ENCODE results near the gene ATP2B1.
A peak's percentile ranks its signal among the peaks of the same experiment; 100 is the strongest.

Gene ATP2B1

DNA sequence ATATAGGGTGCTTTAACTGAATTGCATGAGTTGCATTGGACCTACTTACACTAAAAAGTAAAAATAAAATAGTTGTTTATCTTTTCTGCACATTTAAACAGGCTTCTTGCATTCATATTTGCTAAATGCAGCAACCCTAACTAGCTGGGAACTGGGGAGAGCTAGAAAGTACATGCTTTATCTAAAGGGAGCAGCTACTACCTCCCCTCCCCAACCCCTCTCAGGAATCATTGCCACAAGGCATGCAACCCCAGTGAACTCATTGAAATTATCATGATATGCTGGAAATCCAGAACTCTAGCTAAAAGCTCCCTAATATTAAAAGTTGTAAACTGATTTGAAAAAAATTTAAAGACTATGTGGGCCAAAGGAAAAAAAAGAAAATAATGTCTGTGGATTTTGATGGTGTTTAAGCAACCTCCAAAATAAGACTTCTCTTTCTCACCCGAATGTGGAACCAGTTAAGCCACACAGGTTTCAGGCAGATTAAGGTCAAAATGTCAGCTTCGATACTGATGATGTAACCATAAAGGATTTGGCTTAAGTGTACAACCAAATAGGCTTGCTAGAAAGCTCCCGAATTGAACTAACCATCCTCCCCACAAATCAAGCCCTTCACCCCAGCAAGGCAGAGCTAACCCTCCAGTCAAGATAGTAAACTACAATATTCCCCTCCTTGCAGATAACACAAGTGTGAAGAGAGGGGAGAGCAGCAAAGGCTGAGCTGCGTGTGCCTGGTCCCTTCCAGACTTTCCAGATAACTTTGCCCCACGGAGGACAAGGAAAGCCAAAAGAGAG lies 169.0 kb downstream of the ATP2B1 start:
- H3K27ac ChIP-seq, result peak overlapping the region; percentile 59
- DNase-seq, result peak; percentile 28
- H3K4me3 ChIP-seq (ENCODE audit: low read depth, low read length), result no peak overlapping the region
- TF ChIP-seq, protein P1, sequence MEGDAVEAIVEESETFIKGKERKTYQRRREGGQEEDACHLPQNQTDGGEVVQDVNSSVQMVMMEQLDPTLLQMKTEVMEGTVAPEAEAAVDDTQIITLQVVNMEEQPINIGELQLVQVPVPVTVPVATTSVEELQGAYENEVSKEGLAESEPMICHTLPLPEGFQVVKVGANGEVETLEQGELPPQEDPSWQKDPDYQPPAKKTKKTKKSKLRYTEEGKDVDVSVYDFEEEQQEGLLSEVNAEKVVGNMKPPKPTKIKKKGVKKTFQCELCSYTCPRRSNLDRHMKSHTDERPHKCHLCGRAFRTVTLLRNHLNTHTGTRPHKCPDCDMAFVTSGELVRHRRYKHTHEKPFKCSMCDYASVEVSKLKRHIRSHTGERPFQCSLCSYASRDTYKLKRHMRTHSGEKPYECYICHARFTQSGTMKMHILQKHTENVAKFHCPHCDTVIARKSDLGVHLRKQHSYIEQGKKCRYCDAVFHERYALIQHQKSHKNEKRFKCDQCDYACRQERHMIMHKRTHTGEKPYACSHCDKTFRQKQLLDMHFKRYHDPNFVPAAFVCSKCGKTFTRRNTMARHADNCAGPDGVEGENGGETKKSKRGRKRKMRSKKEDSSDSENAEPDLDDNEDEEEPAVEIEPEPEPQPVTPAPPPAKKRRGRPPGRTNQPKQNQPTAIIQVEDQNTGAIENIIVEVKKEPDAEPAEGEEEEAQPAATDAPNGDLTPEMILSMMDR (IDR thresholded peaks at IDR 0.05; ENCODE audit: low read depth, low read length), result no peak
- no peaks in the 10 kb centered on the region for H3K9me3 ChIP-seq (ENCODE audit: severe bottlenecking)
- no peaks in the 10 kb centered on the region for H3K36me3 ChIP-seq
- H3K27me3 ChIP-seq (ENCODE audit: insufficient read depth, low read depth, severe bottlenecking), result no peaks in the 10 kb centered on the region

DNA sequence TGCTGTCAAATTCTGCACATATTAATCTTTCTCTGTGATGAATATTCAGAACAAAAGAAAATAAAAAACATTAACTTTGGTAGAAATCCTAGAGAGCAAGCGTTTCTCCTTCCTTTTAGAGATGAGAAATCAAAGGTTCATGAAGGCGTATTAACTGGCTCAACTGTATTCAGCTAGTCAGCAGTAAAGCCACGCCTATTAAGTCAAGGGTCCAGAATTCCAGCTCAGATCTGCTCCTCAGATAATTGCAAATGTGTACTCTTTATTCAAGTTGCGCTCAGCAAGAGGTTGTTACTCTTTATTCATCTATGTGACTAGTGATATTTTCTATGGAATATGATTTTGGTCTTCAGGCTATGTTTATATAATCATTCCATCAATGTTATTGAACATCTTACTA lies 169.7 kb downstream of the ATP2B1 start:
- no peaks in the 10 kb centered on the region for H3K27me3 ChIP-seq (ENCODE audit: insufficient read depth, low read depth, severe bottlenecking)
- H3K36me3 ChIP-seq, result no peaks in the 10 kb centered on the region
- no peaks in the 10 kb centered on the region for H3K9me3 ChIP-seq (ENCODE audit: severe bottlenecking)
- DNase-seq, result no peak
- H3K4me3 ChIP-seq (ENCODE audit: low read depth, low read length), result no peak overlapping the region
- H3K27ac ChIP-seq, result no peak overlapping the region
- TF ChIP-seq, protein P1 (IDR thresholded peaks at IDR 0.05; ENCODE audit: low read depth, low read length), result no peak

Measured in WERI-Rb-1 (cell line).